Measurements from ENCODE around the gene CEND1. TPM values are rescaled to one million over a fixed set of nuclear protein-coding genes. Genes with fewer than 3 reads are reported as not detected.

Gene CEND1
- total and polyA plus RNA-seq, 4 donors: 13.0 to 176 (median 92.5) TPM

- no peaks in the 10 kb centered on the region for H3K27me3 ChIP-seq (ENCODE audit: control insufficient read depth, insufficient read depth, low read length)
- WGBS (ENCODE audit: insufficient coverage): 93% methylated on average over 28 of the region's 28 CpGs
- DNase-seq (ENCODE audit: low read depth in 4 of 6, low spot score in 6 of 6): no peak
- no peaks in the 10 kb centered on the region for H3K9me3 ChIP-seq (ENCODE audit: control insufficient read depth, insufficient read depth, low read length)
- H3K4me1 ChIP-seq (ENCODE audit: control insufficient read depth, insufficient read depth, low read length): peaks cover 37% of the 10 kb centered on the region
- H3K4me3 ChIP-seq (ENCODE audit: low read depth, low read length): no peak overlapping the region
- H3K27ac ChIP-seq (ENCODE audit: low read depth, low read length): no peak overlapping the region
- peaks cover 55% of the 10 kb centered on the region for H3K36me3 ChIP-seq (ENCODE audit: control insufficient read depth, insufficient read depth, low read length)
Observed at GRCh38 chr11:802693-803466, 13.0 kb upstream of the CEND1 start.

DNA sequence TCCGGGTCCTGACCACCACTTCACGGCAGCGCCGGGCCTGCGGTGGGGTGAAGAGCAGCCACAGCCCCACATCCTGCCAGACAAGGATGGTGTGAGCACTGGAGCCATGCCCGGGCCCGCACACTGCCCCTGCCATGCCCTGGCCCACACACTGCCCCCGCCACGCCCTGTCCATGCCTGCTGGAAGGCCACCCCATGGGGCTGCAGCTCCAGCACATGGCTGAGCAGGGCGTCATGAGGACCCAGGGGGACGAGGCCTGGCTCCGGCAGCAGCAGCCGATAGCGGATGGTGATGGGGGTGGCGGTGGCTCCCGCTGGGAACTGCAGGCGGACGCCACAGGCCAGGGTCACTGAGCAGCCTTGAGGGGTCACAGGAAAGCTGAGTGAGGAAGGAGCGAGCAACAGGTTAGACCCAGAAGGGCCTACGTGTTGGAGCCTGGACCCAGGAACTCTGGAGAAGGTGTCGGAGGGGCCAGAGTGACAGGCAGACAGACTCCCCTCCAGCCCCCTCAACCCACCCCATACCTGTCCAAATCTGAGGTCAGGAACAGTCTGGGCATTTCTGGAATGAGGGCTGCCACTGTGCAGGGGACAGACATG is 12.2 kb upstream of the CEND1 start:
- WGBS (ENCODE audit: insufficient coverage): 95% methylated on average over 19 of the region's 21 CpGs
- no peak overlapping the region for H3K27ac ChIP-seq (ENCODE audit: low read depth, low read length)
- H3K36me3 ChIP-seq (ENCODE audit: control insufficient read depth, insufficient read depth, low read length): peaks cover 55% of the 10 kb centered on the region
- H3K4me1 ChIP-seq (ENCODE audit: control insufficient read depth, insufficient read depth, low read length): peaks cover 42% of the 10 kb centered on the region
- no peaks in the 10 kb centered on the region for H3K9me3 ChIP-seq (ENCODE audit: control insufficient read depth, insufficient read depth, low read length)
- H3K27me3 ChIP-seq (ENCODE audit: control insufficient read depth, insufficient read depth, low read length): no peaks in the 10 kb centered on the region
- H3K4me3 ChIP-seq (ENCODE audit: low read depth, low read length): no peak overlapping the region
- no peak for DNase-seq (ENCODE audit: low read depth in 4 of 6, low spot score in 6 of 6)

GRCh38 chr11:801097-801780 is 11.3 kb upstream of the CEND1 start:
- Histone ChIP-seq H3K4me1 (ENCODE audit: control insufficient read depth, insufficient read depth, low read length) (peaks cover 50% of the 10 kb centered on the region), H3K9me3 (ENCODE audit: control insufficient read depth, insufficient read depth, low read length) (no peaks in the 10 kb centered on the region), H3K36me3 (ENCODE audit: control insufficient read depth, insufficient read depth, low read length) (peaks cover 58% of the 10 kb centered on the region), H3K27ac (ENCODE audit: low read depth, low read length) (no peak overlapping the region), H3K27me3 (ENCODE audit: control insufficient read depth, insufficient read depth, low read length) (no peaks in the 10 kb centered on the region), H3K4me3 (ENCODE audit: low read depth, low read length) (no peak overlapping the region)
- no peak for DNase-seq (ENCODE audit: low read depth in 4 of 6, low spot score in 6 of 6)
- WGBS (ENCODE audit: insufficient coverage): 93% methylated on average over 19 of the region's 20 CpGs

- Histone ChIP-seq H3K9me3 (ENCODE audit: control insufficient read depth, insufficient read depth, low read length) (no peaks in the 10 kb centered on the region), H3K36me3 (ENCODE audit: control insufficient read depth, insufficient read depth, low read length) (peaks cover 58% of the 10 kb centered on the region), H3K4me1 (ENCODE audit: control insufficient read depth, insufficient read depth, low read length) (peaks cover 50% of the 10 kb centered on the region), H3K4me3 (ENCODE audit: low read depth, low read length) (no peak overlapping the region), H3K27me3 (ENCODE audit: control insufficient read depth, insufficient read depth, low read length) (no peaks in the 10 kb centered on the region), H3K27ac (ENCODE audit: low read depth, low read length) (no peak overlapping the region)
- no peak for DNase-seq (ENCODE audit: low read depth in 4 of 6, low spot score in 6 of 6)
- WGBS (ENCODE audit: insufficient coverage): 97% methylated on average over 30 of the region's 30 CpGs
Observed at GRCh38 chr11:800473-800872, 10.6 kb upstream of the CEND1 start.

- no peaks in the 10 kb centered on the region for H3K27me3 ChIP-seq (ENCODE audit: control insufficient read depth, insufficient read depth, low read length)
- DNase-seq (ENCODE audit: low read depth in 4 of 6, low spot score in 6 of 6): no peak
- no peak overlapping the region for H3K4me3 ChIP-seq (ENCODE audit: low read depth, low read length)
- no peaks in the 10 kb centered on the region for H3K9me3 ChIP-seq (ENCODE audit: control insufficient read depth, insufficient read depth, low read length)
- WGBS (ENCODE audit: insufficient coverage): 95% methylated on average over 31 of the region's 32 CpGs
- H3K4me1 ChIP-seq (ENCODE audit: control insufficient read depth, insufficient read depth, low read length): peaks cover 53% of the 10 kb centered on the region
- no peak overlapping the region for H3K27ac ChIP-seq (ENCODE audit: low read depth, low read length)
- H3K36me3 ChIP-seq (ENCODE audit: control insufficient read depth, insufficient read depth, low read length): peaks cover 65% of the 10 kb centered on the region
Observed at GRCh38 chr11:799641-800316, 9.9 kb upstream of the CEND1 start.

GRCh38 chr11:798093-798713 is 8.3 kb upstream of the CEND1 start, which contains the start of gene SLC25A22:
SLC25A22 (minus strand) TSS chr11:798281; CDS start chr11:795006, 3,275 bp downstream.
- peak within 1 kb of the TSS; percentile 96 for H3K27ac ChIP-seq (ENCODE audit: low read depth, low read length)
- WGBS (ENCODE audit: insufficient coverage): 4% methylated on average over 69 of the region's 69 CpGs
- H3K27me3 ChIP-seq (ENCODE audit: control insufficient read depth, insufficient read depth, low read length): no peaks in the 10 kb centered on the region
- H3K9me3 ChIP-seq (ENCODE audit: control insufficient read depth, insufficient read depth, low read length): no peaks in the 10 kb centered on the region
- peaks cover 46% of the 10 kb centered on the region for H3K4me1 ChIP-seq (ENCODE audit: control insufficient read depth, insufficient read depth, low read length)
- peak in 4 of 6 donors; percentile 71 to 95 (median 86) for DNase-seq (ENCODE audit: low read depth in 4 of 6, low spot score in 6 of 6)
- peak within 1 kb of the TSS; percentile 86 for H3K4me3 ChIP-seq (ENCODE audit: low read depth, low read length)
- peaks cover 71% of the 10 kb centered on the region for H3K36me3 ChIP-seq (ENCODE audit: control insufficient read depth, insufficient read depth, low read length)

DNA sequence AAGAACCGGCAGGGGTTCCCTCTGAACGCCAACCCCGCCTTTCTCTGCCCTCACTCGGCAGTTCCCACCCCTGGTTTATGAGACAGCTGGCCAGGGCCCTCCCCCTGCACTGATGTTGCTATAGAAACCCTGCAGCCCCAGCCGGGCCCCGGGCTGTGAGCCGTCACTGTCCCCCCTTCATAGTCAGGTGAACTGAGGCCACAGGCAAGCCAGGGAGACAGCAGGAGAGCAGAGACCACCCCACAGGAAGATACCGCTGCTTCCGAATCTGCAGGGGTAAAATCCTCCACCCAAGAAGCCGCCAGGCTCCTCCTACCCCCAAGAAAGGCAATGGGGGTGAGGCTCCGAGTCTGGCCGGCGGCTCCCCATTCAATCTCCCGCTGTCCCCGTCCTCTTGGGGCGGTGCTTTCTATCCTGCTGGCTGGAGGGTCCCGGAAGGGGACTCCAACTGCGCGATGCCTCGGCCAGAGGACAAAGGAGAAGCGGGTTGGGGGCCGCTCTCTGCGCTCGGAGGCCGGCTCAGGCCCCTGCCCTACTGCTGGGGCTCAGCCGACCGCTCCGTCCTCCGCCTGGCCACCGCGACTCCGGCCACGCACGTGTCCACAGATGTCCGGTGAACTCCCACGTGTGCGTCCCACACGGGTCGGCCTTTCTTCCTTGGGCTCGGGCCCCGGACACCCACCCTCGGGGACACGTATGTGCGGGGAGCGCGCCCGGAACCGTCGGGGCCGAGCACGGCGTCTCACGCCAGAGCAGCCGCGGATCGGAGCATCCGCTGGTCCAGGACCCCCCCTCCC is 7.6 kb upstream of the CEND1 start:
- peak overlapping the region; percentile 96 for H3K27ac ChIP-seq (ENCODE audit: low read depth, low read length)
- peaks cover 71% of the 10 kb centered on the region for H3K36me3 ChIP-seq (ENCODE audit: control insufficient read depth, insufficient read depth, low read length)
- H3K9me3 ChIP-seq (ENCODE audit: control insufficient read depth, insufficient read depth, low read length): no peaks in the 10 kb centered on the region
- peak overlapping the region; percentile 86 for H3K4me3 ChIP-seq (ENCODE audit: low read depth, low read length)
- under 1% methylated on average over 57 of the region's 57 CpGs for WGBS (ENCODE audit: insufficient coverage)
- peak in 3 of 6 donors; percentile 76 to 95 (median 92) for DNase-seq (ENCODE audit: low read depth in 4 of 6, low spot score in 6 of 6)
- no peaks in the 10 kb centered on the region for H3K27me3 ChIP-seq (ENCODE audit: control insufficient read depth, insufficient read depth, low read length)
- peaks cover 44% of the 10 kb centered on the region for H3K4me1 ChIP-seq (ENCODE audit: control insufficient read depth, insufficient read depth, low read length)

DNA sequence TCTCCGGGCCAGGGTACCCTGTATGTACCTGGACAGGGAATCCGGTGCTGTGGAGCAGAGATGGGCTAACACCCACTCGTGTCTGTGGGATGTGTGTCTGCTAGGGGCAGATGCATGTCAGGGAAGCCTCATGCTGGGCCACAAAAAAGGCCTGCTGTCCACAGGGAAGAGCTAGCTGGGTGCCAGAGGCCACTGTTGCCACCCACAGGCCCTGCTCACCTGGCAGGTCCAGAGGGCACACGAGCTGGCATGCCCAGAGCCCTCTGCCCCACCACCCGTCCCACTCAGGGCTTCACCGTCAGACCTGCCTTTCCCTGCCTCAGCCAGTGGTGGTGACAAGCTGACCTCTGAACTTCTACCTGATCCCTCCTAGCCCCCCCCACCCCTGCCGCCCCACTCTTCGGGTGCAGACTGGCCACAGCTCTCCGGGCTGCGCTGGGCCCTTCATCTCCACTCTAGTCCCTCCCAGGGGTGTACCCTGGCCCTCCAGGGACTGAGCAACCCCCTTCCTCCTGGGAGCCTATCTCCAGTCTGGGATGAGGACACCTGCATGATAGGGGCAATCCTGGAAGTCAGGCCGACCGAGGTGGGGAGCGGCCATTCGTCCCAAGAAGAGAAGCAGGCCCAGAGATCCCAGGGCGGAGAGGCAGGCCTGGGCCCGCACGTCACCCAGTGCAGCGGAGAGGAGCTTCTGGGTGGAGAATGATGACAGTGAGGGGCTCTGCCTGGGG is 6.8 kb upstream of the CEND1 start:
- Histone ChIP-seq H3K4me1 (ENCODE audit: control insufficient read depth, insufficient read depth, low read length) (peaks cover 44% of the 10 kb centered on the region), H3K9me3 (ENCODE audit: control insufficient read depth, insufficient read depth, low read length) (no peaks in the 10 kb centered on the region), H3K27me3 (ENCODE audit: control insufficient read depth, insufficient read depth, low read length) (no peaks in the 10 kb centered on the region), H3K27ac (ENCODE audit: low read depth, low read length) (peak overlapping the region; percentile 96), H3K36me3 (ENCODE audit: control insufficient read depth, insufficient read depth, low read length) (peaks cover 71% of the 10 kb centered on the region), H3K4me3 (ENCODE audit: low read depth, low read length) (peak overlapping the region; percentile 86)
- 21% methylated on average over 18 of the region's 18 CpGs for WGBS (ENCODE audit: insufficient coverage)
- no peak for DNase-seq (ENCODE audit: low read depth in 4 of 6, low spot score in 6 of 6)

All from spinal cord (tissue), 10 donors.